C4-2B (cell line): ENCODE data around the gene CCDC71.

Experiments used
- CTCF ChIP-seq: fragments of 450-650 bp; conservative IDR thresholded peaks from 2 replicates; pipeline ENCODE4 v1.5.1; 2017; ENCODE audit warnings: mild to moderate bottlenecking
- ZFX ChIP-seq: fragments of 450-650 bp; IDR thresholded peaks from 2 replicates; pipeline ENCODE4 v1.6.1; 2017

- no peak for TF ChIP-seq CTCF
- no peak for TF ChIP-seq ZFX
Measured at GRCh38 chr3:49124203-49124602, 41.9 kb downstream of the CCDC71 start.
